Right lobe of liver (tissue), 6 donors: Measurements from ENCODE around the gene PLCL2. TPM values are rescaled to one million over a fixed set of nuclear protein-coding genes. Genes with fewer than 3 reads are reported as not detected.

Experiments used
- ATAC-seq, 4 donors: fragments of 200-7000 bp; cut with Tn5 transposase; one replicate each; pipeline ENCODE4 v1.9.1; 2020; ENCODE audit warnings: mild to moderate bottlenecking in 4 of 4, moderate library complexity in 4 of 4
- DNase-seq, 3 donors: peaks; one replicate each; pipeline ENCODE4 v3.0.0-alpha.2; 2020
- H3K27ac ChIP-seq, 3 donors: fragments of 200-600 bp; one replicate each; pipeline ENCODE4 v1.8.0; 2022
- H3K27me3 ChIP-seq, 2 donors: fragments of 200-600 bp; one replicate each; pipeline ENCODE4 v1.8.0; 2022
- H3K36me3 ChIP-seq, 4 donors: fragments of 200-600 bp; sonication (generic) in 1 of 4; one replicate each; pipeline versions ENCODE4 v1.5.1 to v1.8.0; 2017 to 2022; ENCODE audit warnings: control low read depth in 1 of 4
- H3K4me1 ChIP-seq, 4 donors: fragments of 200-600 bp; sonication (generic) in 1 of 4; one replicate each; pipeline versions ENCODE4 v1.5.1 to v1.8.0; 2017 to 2022; ENCODE audit warnings: control low read depth in 1 of 4
- H3K4me3 ChIP-seq, 3 donors: fragments of 200-600 bp; one replicate each; pipeline ENCODE4 v1.8.0; 2022
- H3K9me3 ChIP-seq, 4 donors: fragments of 200-600 bp; sonication (generic) in 1 of 4; one replicate each; pipeline versions ENCODE4 v1.5.1 to v1.8.0; 2017 to 2022; ENCODE audit warnings: control low read depth in 1 of 4
- CTCF ChIP-seq, 4 donors: fragments of 200-600 bp in 3 of 4; fragments of 450-650 bp in 1 of 4; IDR thresholded peaks; one replicate each; pipeline versions ENCODE4 v1.5.1 to v1.8.0; 2016 to 2022; ENCODE audit warnings: antibody characterized with exemption in 4 of 4, mild to moderate bottlenecking in 2 of 4
- POLR2A ChIP-seq: fragments of 450-650 bp; IDR thresholded peaks from one replicate; pipeline ENCODE4 v1.6.1; 2017; ENCODE audit warnings: antibody characterized with exemption, mild to moderate bottlenecking
- WGBS: methylation state at CpG from one replicate; pipeline ENCODE4 v1.1.6; 2018; ENCODE audit warnings: low coverage, low lambda C conversion rate; ENCODE audit not compliant: insufficient coverage; ENCODE audit errors: missing lambda C conversion rate; 5-methylcytosine and 5-hydroxymethylcytosine counted together
- intact Hi-C, 2 donors: fragments of 100-400 bp; cut with DNase I; formaldehyde crosslinking; loops; one replicate each; pipeline versions ENCODE4 v1.11.2 to v1.14.1; 2022
- total RNA-seq, 6 experiments: library from RNA; depleted of rRNA in 2 of 6; stranded (reverse); fragments of >200 nt in 2 of 6; fragmentation: NEBNext Ultra II Directional in 3 of 6; extraction: Animal tissue kit (Norgen Biotek cat#: 25700) in 3 of 6; gene quantifications; one replicate each; pipeline versions ENCODE4 v1.1.0 to v1.2.4, GENCODE V29; 2016 to 2023
- donor health status: DM: no; HTN: yes; CAD: no.
- donor health status: DM: no; HTN: no; CAD: no.
- donor health status: DM: no; HTN: no; CAD: no.
- donor health status: DM: no; HTN: yes; CAD: no.
- donor health status: DM: no; HTN: yes; CAD: no.

Gene PLCL2
- total RNA-seq, 6 experiments from 2014 or later: 4.6 to 8.2 (median 6.9) TPM

GRCh38 chr3:16928386-16929132, 43.8 kb downstream of the PLCL2 start:
- Histone ChIP-seq H3K36me3 (no peaks in the 10 kb centered on the region), H3K4me3 (no peak overlapping the region), H3K27ac (no peak overlapping the region), H3K9me3 (no peaks in the 10 kb centered on the region), H3K27me3 (no peaks in the 10 kb centered on the region), H3K4me1 (no peaks in the 10 kb centered on the region)
- intact Hi-C loops: no loop called here
- WGBS: 52% methylated on average over 4 of the region's 8 CpGs
- no peak for TF ChIP-seq CTCF (IDR thresholded peaks at IDR 0.05)
- TF ChIP-seq POLR2A: no peak
- ATAC-seq (no peak), DNase-seq (no peak)

- Histone ChIP-seq H3K4me3 (no peak overlapping the region), H3K9me3 (no peaks in the 10 kb centered on the region), H3K4me1 (no peaks in the 10 kb centered on the region), H3K27ac (no peak overlapping the region), H3K27me3 (no peaks in the 10 kb centered on the region), H3K36me3 (no peaks in the 10 kb centered on the region)
- DNase-seq (no peak), ATAC-seq (no peak)
- intact Hi-C loops: no loop called here
- WGBS: 24% methylated on average over 1 of the region's 2 CpGs
- TF ChIP-seq CTCF (IDR thresholded peaks at IDR 0.05): no peak
- TF ChIP-seq POLR2A: no peak
Observed at GRCh38 chr3:16929311-16929710, 44.6 kb downstream of the PLCL2 start.

- Histone ChIP-seq H3K27me3 (no peaks in the 10 kb centered on the region), H3K36me3 (no peaks in the 10 kb centered on the region), H3K9me3 (no peaks in the 10 kb centered on the region), H3K27ac (no peak overlapping the region), H3K4me3 (no peak overlapping the region), H3K4me1 (no peaks in the 10 kb centered on the region)
- intact Hi-C loops: no loop called here
- TF ChIP-seq POLR2A: no peak
- no peak for TF ChIP-seq CTCF (IDR thresholded peaks at IDR 0.05)
- 71% methylated on average over 7 of the region's 7 CpGs for WGBS
- DNase-seq: no peak
- no peak for ATAC-seq
Observed at GRCh38 chr3:16932877-16933276, 48.1 kb downstream of the PLCL2 start.

GRCh38 chr3:16935781-16936180, 51.0 kb downstream of the PLCL2 start:
- Histone ChIP-seq H3K36me3 (no peaks in the 10 kb centered on the region), H3K9me3 (no peaks in the 10 kb centered on the region), H3K4me1 (no peaks in the 10 kb centered on the region), H3K4me3 (no peak overlapping the region), H3K27ac (no peak overlapping the region), H3K27me3 (no peaks in the 10 kb centered on the region)
- no peak for ATAC-seq
- DNase-seq: no peak
- intact Hi-C loops: no loop called here
- WGBS: 56% methylated on average over 1 of the region's 1 CpG
- no peak for TF ChIP-seq CTCF (IDR thresholded peaks at IDR 0.05)
- no peak for TF ChIP-seq POLR2A
